Measurements from ENCODE around the gene PSTPIP2. TPM values are rescaled to one million over a fixed set of nuclear protein-coding genes. Genes with fewer than 3 reads are reported as not detected.

PSTPIP2 gene
- total and polyA plus RNA-seq, 9 of the 15 experiments (the other 6 are each of a cell fraction or from before 2014, with no cell fraction given) = 14.0 to 45.7 (median 27.1) TPM

- H3K9me1 ChIP-seq (ENCODE audit: control insufficient read depth, insufficient read depth, low read length) = no peaks in the 10 kb centered on the region
- H3K27me3 ChIP-seq (ENCODE audit: control insufficient read depth in 2 of 2, insufficient read depth in 2 of 2, low read length in 2 of 2) = no peaks in the 10 kb centered on the region
- FAIRE-seq = peak; percentile 81
- no TSS peak for BruUV-seq (replicated peaks)
- WGBS (ENCODE audit: insufficient coverage, low coverage, missing lambda C conversion rate) = 47% methylated on average over 3 of the region's 3 CpGs
- DNase-seq (ENCODE audit: extremely low read depth in 1 of 4, low spot score in 3 of 4) = peak in 2 of 4 experiments; percentile 30 to 45
- peaks cover 2% of the 10 kb centered on the region; the same call in 2 of the 3 replicates for H3K36me3 ChIP-seq (ENCODE audit: control insufficient read depth, insufficient read depth, low read length)
- POLR2A ChIA-PET = interaction anchor here (0.6 to 1.6 kb wide), 4 partner anchors 10 to 109 kb away, joined by 3 to 4 read pairs (median 4); no protein-coding TSS in a partner anchor
- peak overlapping the region; percentile 62 for H3K4me2 ChIP-seq (ENCODE audit: insufficient read depth, low read length)
- H3K4me3 ChIP-seq = no peak overlapping the region
- H3K4me1 ChIP-seq (replicated peaks in 1 of 2; ENCODE audit: control insufficient read depth in 2 of 2, insufficient read depth in 2 of 2, low read length in 2 of 2) = peaks cover 10 to 40% of the 10 kb centered on the region in 2 experiments; a peak in 4 of 5 replicates
- H3K79me2 ChIP-seq (ENCODE audit: control insufficient read depth, insufficient read depth, low read length) = peaks cover 49% of the 10 kb centered on the region
- peak; percentile 25 for ATAC-seq
- peak overlapping the region; percentile 14 to 35; a peak in 2 of 4 replicates for H3K9ac ChIP-seq (ENCODE audit: insufficient read depth in 1 of 2, low read depth in 2 of 2, low read length in 2 of 2)
- CTCF ChIA-PET (ENCODE audit: low intra/inter-chr PET ratio) = no interaction called here
- 0 out of 2 replicates have a peak overlapping the region, but pooled peaks have one; percentile 23 for H2AFZ ChIP-seq (ENCODE audit: low read depth, low read length)
- H3K27ac ChIP-seq (ENCODE audit: extremely low read depth, low read depth, low read length) = peak overlapping the region; percentile 96
- intact Hi-C loops (cut with micrococcal nuclease) (no loop called here), in situ Hi-C loops (cut with MboI) (no loop called here)
- no peaks in the 10 kb centered on the region for H4K20me1 ChIP-seq (replicated peaks; ENCODE audit: control insufficient read depth, insufficient read depth, low read length)
- no peaks in the 10 kb centered on the region for H3K9me3 ChIP-seq (replicated peaks; ENCODE audit: control insufficient read depth, insufficient read depth, low read depth, low read length)
- no peak for TF ChIP-seq ZBTB40 (IDR thresholded peaks at IDR 0.05)
- TF ChIP-seq ZBTB40 (CRISPR knock-in tag; IDR thresholded peaks at IDR 0.05) = no peak
- TF ChIP-seq PKNOX1 (IDR thresholded peaks at IDR 0.05) = peak; percentile 81
- TF ChIP-seq HMBOX1 (IDR thresholded peaks at IDR 0.05) = 0 out of 2 replicates have a peak, but pooled peaks have one; percentile 10
- TF ChIP-seq C11orf30 (IDR thresholded peaks at IDR 0.05; ENCODE audit: low read depth) = no peak
- TF ChIP-seq CTCF (IDR thresholded peaks at IDR 0.05 in 2 of 3, conservative IDR thresholded peaks at IDR 0.05 in 1 of 3; ENCODE audit: insufficient read depth in 2 of 3, low read depth in 1 of 3, low read length in 3 of 3) = peak in 1 of 3 experiments; percentile 15; a peak in 1 of 6 replicates
- 0 out of 2 replicates have a peak, but pooled peaks have one; percentile 17 for TF ChIP-seq SPI1 (IDR thresholded peaks at IDR 0.05; ENCODE audit: borderline replicate concordance, low read depth, low read length)
Measured at GRCh38 chr18:46061387-46061786, 10.7 kb downstream of the PSTPIP2 start.
